ENCODE data around the gene PTPRU. TPM values are rescaled to one million over a fixed set of nuclear protein-coding genes. Genes with fewer than 3 reads are reported as not detected.

The PTPRU gene
- total RNA-seq, 1 experiment from 2014 or later: 45.5 TPM

DNA sequence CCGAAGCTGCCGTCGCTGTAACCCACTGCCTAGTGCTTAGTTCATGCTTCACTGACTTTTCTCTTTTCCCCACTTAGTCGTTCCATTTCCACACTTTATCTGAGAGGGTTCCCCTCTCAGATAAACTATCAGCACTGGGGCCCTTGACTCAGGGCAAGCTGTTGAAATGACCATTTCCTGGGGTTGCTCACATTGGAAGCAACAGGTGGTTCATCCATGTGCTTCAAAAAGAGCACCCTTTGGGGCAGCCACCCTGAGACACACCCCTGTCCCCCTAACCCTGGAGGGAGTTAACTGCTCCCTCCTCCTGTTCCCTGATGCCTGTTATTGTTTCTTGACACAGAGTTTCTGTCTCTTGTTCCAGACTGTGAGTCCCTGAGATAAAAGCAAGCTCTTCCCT is 107.2 kb downstream of the PTPRU start:
- no peaks in the 10 kb centered on the region for H3K9me3 ChIP-seq (ENCODE audit: control insufficient read depth, low read depth, low read length)
- H2BK15ac ChIP-seq (ENCODE audit: low read depth, low read length): no peak overlapping the region
- H2BK12ac ChIP-seq (ENCODE audit: insufficient read length, low read depth, low read length): no peak overlapping the region
- TF ChIP-seq, protein P1, sequence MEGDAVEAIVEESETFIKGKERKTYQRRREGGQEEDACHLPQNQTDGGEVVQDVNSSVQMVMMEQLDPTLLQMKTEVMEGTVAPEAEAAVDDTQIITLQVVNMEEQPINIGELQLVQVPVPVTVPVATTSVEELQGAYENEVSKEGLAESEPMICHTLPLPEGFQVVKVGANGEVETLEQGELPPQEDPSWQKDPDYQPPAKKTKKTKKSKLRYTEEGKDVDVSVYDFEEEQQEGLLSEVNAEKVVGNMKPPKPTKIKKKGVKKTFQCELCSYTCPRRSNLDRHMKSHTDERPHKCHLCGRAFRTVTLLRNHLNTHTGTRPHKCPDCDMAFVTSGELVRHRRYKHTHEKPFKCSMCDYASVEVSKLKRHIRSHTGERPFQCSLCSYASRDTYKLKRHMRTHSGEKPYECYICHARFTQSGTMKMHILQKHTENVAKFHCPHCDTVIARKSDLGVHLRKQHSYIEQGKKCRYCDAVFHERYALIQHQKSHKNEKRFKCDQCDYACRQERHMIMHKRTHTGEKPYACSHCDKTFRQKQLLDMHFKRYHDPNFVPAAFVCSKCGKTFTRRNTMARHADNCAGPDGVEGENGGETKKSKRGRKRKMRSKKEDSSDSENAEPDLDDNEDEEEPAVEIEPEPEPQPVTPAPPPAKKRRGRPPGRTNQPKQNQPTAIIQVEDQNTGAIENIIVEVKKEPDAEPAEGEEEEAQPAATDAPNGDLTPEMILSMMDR (conservative IDR thresholded peaks at IDR 0.05): no peak
- H3K4me2 ChIP-seq (ENCODE audit: insufficient read depth, insufficient read length, low read length): no peak overlapping the region
- no peak overlapping the region for H3T11ph ChIP-seq (ENCODE audit: low read length)
- no peaks in the 10 kb centered on the region for H3K23me2 ChIP-seq (ENCODE audit: insufficient read length, low read depth, low read length, poor library complexity, severe bottlenecking)
- H3K18ac ChIP-seq (ENCODE audit: insufficient read length, low read depth, low read length): no peak overlapping the region
- no peak overlapping the region for H3K23ac ChIP-seq (ENCODE audit: insufficient read length, low read depth, low read length)
- no peak overlapping the region for H2BK5ac ChIP-seq (ENCODE audit: insufficient read length, low read length)
- Mint-ChIP-seq H3K9me3 (peaks cover 0 to 16% of the 10 kb centered on the region in 2 experiments; a peak in 3 of 5 replicates), H3K27me3 (ENCODE audit: low read depth) (peaks cover 13% of the 10 kb centered on the region), H3K27ac (peak overlapping the region in 1 of 3 experiments; percentile 15; a peak in 2 of 7 replicates), H3K4me3 (no peak overlapping the region; a peak in 1 of 5 replicates), H3K4me1 (peaks cover 23 to 34% of the 10 kb centered on the region in 2 experiments), H3K36me3 (ENCODE audit: insufficient read depth in 1 of 3, low read depth in 3 of 3) (peaks cover 0 to 5% (median 0%) of the 10 kb centered on the region in 3 experiments; a peak in 1 of 7 replicates)
- H3K56ac ChIP-seq (ENCODE audit: insufficient read length, low read depth, low read length): no peak overlapping the region
- H2BK120ac ChIP-seq (ENCODE audit: low read depth, low read length, poor library complexity, severe bottlenecking): no peak overlapping the region
- H3K9ac ChIP-seq (ENCODE audit: extremely low read depth, insufficient read length, low read length): no peak overlapping the region
- H3K27ac ChIP-seq (ENCODE audit: insufficient read length, low read depth, low read length): no peak overlapping the region
- H3K4me1 ChIP-seq (ENCODE audit: insufficient read depth, low read length): peaks cover 4% of the 10 kb centered on the region; the same call in 1 of the 2 replicates
- H3K79me2 ChIP-seq (ENCODE audit: insufficient read depth, low read length): no peaks in the 10 kb centered on the region
- H2BK20ac ChIP-seq (ENCODE audit: low read depth, low read length, poor library complexity, severe bottlenecking): no peak overlapping the region
- no peak overlapping the region for H4K91ac ChIP-seq (ENCODE audit: insufficient read length, low read depth, low read length)
- no peak overlapping the region for H3K4ac ChIP-seq (ENCODE audit: low read depth, low read length)
- no peaks in the 10 kb centered on the region for H3K27me3 ChIP-seq (ENCODE audit: insufficient read depth, low read length)
- H4K20me1 ChIP-seq (ENCODE audit: control insufficient read depth, insufficient read depth, insufficient read length): no peaks in the 10 kb centered on the region
- H3K79me1 ChIP-seq (ENCODE audit: insufficient read depth, low read depth, low read length, poor library complexity, severe bottlenecking): no peaks in the 10 kb centered on the region
- no peak overlapping the region for H3K14ac ChIP-seq (ENCODE audit: insufficient read depth, low read length)
- no peak overlapping the region for H4K8ac ChIP-seq (replicated peaks; ENCODE audit: insufficient read length, low read depth, low read length)
- WGBS (ENCODE audit: extremely low coverage, insufficient read length, low lambda C conversion rate): no CpG with 5 or more reads among the region's 4 CpGs
- no peak overlapping the region for H2AFZ ChIP-seq (ENCODE audit: low read length)
- H2AK5ac ChIP-seq (ENCODE audit: insufficient read length, low read length): no peak overlapping the region
- no peak overlapping the region for H4K5ac ChIP-seq (ENCODE audit: insufficient read length, low read depth, low read length)
- no peak for DNase-seq

Data from H9 (cell line).